H1 (cell line): ENCODE measurements around the gene AQP6. TPM values are rescaled to one million over a fixed set of nuclear protein-coding genes. Genes with fewer than 3 reads are reported as not detected.

ENCODE experiments used
- CTCF ChIA-PET: fragments of 300-600 bp; sonication (Branson Sonifier 250); formaldehyde crosslinking; loops from one replicate; lab custom pipeline; 2021; ENCODE audit not compliant: partially characterized antibody; lab: Charles Lee
- POLR2A ChIA-PET: fragments of 300-600 bp; sonication (Branson Sonifier 250); formaldehyde crosslinking; loops from one replicate; lab custom pipeline; 2021; ENCODE audit warnings: inconsistent platforms; ENCODE audit not compliant: partially characterized antibody; lab: Charles Lee
- DNase-seq, 2 experiments: peaks; one replicate each; pipeline versions ENCODE4 v3.0.0 to v3.0.0-alpha.2; 2010 to 2022; ENCODE audit warnings: low spot score in 2 of 2, low read depth in 1 of 2, mixed read lengths in 1 of 2
- FAIRE-seq: peaks from 2 replicates; lab custom pipeline; 2011; peaks lifted over from hg19 to GRCh38; lab: Jason Lieb, UNC
- H2AFZ ChIP-seq: 2 replicates; pipeline ENCODE4 v1.8.1; 2012; ENCODE audit warnings: low read length, inconsistent platforms
- H2AK5ac ChIP-seq: 2 replicates; pipeline ENCODE4 v1.6.1; 2013; ENCODE audit warnings: low read depth, low read length
- H2BK120ac ChIP-seq: replicated peaks from 2 replicates; pipeline ENCODE3; 2013; ENCODE audit warnings: low read depth, low read length, inconsistent platforms
- H2BK12ac ChIP-seq: 2 replicates; pipeline ENCODE4 v1.6.1; 2013; ENCODE audit warnings: low read depth, low read length
- H2BK15ac ChIP-seq: 2 replicates; pipeline ENCODE4 v1.6.1; 2013; ENCODE audit warnings: low read length
- H2BK20ac ChIP-seq: 2 replicates; pipeline ENCODE4 v1.6.1; 2013; ENCODE audit warnings: low read length
- H2BK5ac ChIP-seq: 2 replicates; pipeline ENCODE4 v1.6.1; 2013; ENCODE audit warnings: low read depth, low read length
- H3K14ac ChIP-seq: 2 replicates; pipeline ENCODE4 v1.6.1; 2013; ENCODE audit warnings: inconsistent platforms; ENCODE audit not compliant: insufficient read length
- H3K18ac ChIP-seq: 2 replicates; pipeline ENCODE4 v1.6.1; 2013; ENCODE audit warnings: low read length; ENCODE audit errors: extremely low read depth
- H3K23ac ChIP-seq: 2 replicates; pipeline ENCODE4 v1.6.1; 2013; ENCODE audit warnings: inconsistent platforms; ENCODE audit not compliant: insufficient read length
- H3K23me2 ChIP-seq: 2 replicates; pipeline ENCODE4 v1.6.1; 2013; ENCODE audit warnings: low read depth, low read length
- H3K27ac ChIP-seq: 2 replicates; pipeline ENCODE4 v1.6.1; 2011; ENCODE audit warnings: low read depth, low read length, inconsistent platforms
- H3K27me3 ChIP-seq, 4 experiments: replicated peaks in 1 of 4; 1 replicate in 1 of 4; 2 replicates in 3 of 4; pipeline versions ENCODE4 v1.6.1 to v1.8.1; 2011 to 2013; ENCODE audit warnings: low read length in 3 of 4, mild to moderate bottlenecking in 3 of 4, inconsistent platforms in 2 of 4, mixed read lengths in 2 of 4, moderate library complexity in 1 of 4; ENCODE audit not compliant: control insufficient read depth in 3 of 4, insufficient read depth in 3 of 4; ENCODE audit errors: extremely low read depth in 1 of 4
- H3K36me3 ChIP-seq, 4 experiments: 2 replicates each; pipeline versions ENCODE4 v1.6.1 to v1.8.1; 2011 to 2013; ENCODE audit warnings: mild to moderate bottlenecking in 4 of 4, low read length in 3 of 4, moderate library complexity in 2 of 4, control low read depth in 1 of 4, inconsistent platforms in 1 of 4; ENCODE audit not compliant: insufficient read depth in 4 of 4, control insufficient read depth in 2 of 4
- H3K4ac ChIP-seq: replicated peaks from 2 replicates; pipeline ENCODE3; 2013; ENCODE audit warnings: low read length, low read depth, mixed read lengths, inconsistent platforms; ENCODE audit not compliant: insufficient read length
- H3K4me1 ChIP-seq, 4 experiments: replicated peaks in 1 of 4; 1 replicate in 1 of 4; 2 replicates in 3 of 4; pipeline versions ENCODE4 v1.6.1 to v1.8.1; 2011 to 2013; ENCODE audit warnings: low read length in 3 of 4, inconsistent platforms in 2 of 4, mixed read lengths in 1 of 4; ENCODE audit not compliant: insufficient read depth in 4 of 4, control insufficient read depth in 3 of 4
- H3K4me2 ChIP-seq, 2 experiments: 2 replicates each; pipeline versions ENCODE4 v1.6.1 to v1.8.1; 2011 to 2013; ENCODE audit warnings: low read depth in 2 of 2, low read length in 2 of 2, control low read depth in 1 of 2, inconsistent platforms in 1 of 2, mild to moderate bottlenecking in 1 of 2; ENCODE audit not compliant: insufficient read depth in 1 of 2
- H3K4me3 ChIP-seq, 4 experiments: fragments of 200-600, 300-600 bp in 1 of 4; sonication (generic), shearing (Covaris generic), sonication (Bioruptor Twin) in 1 of 4; 2 replicates each; pipeline versions ENCODE4 v1.5.1 to v1.8.1; 2011 to 2016; ENCODE audit warnings: low read length in 4 of 4, low read depth in 3 of 4, control low read depth in 2 of 4, inconsistent platforms in 2 of 4, mild to moderate bottlenecking in 2 of 4, mixed read lengths in 1 of 4, moderate library complexity in 1 of 4; ENCODE audit not compliant: insufficient read depth in 2 of 4; ENCODE audit errors: extremely low read depth in 1 of 4
- H3K56ac ChIP-seq: replicated peaks from 2 replicates; pipeline ENCODE3; 2013; ENCODE audit warnings: low read depth, mild to moderate bottlenecking, mixed read lengths, low read length, inconsistent platforms; ENCODE audit not compliant: insufficient read length
- H3K79me1 ChIP-seq: 2 replicates; pipeline ENCODE4 v1.6.1; 2013; ENCODE audit warnings: low read depth, low read length, control low read depth
- H3K79me2 ChIP-seq, 2 experiments: 2 replicates each; pipeline versions ENCODE4 v1.6.1 to v1.8.1; 2012 to 2013; ENCODE audit warnings: low read length in 2 of 2, mild to moderate bottlenecking in 2 of 2, inconsistent platforms in 1 of 2; ENCODE audit not compliant: insufficient read depth in 2 of 2, control insufficient read depth in 1 of 2
- H3K9ac ChIP-seq, 4 experiments: replicated peaks in 1 of 4; 1 replicate in 1 of 4; 2 replicates in 3 of 4; pipeline versions ENCODE4 v1.6.1 to v1.8.1; 2011 to 2013; ENCODE audit warnings: low read depth in 3 of 4, low read length in 3 of 4, control low read depth in 2 of 4, mild to moderate bottlenecking in 2 of 4, moderate library complexity in 2 of 4, inconsistent platforms in 1 of 4; ENCODE audit errors: extremely low read depth in 1 of 4
- H3K9me3 ChIP-seq, 2 experiments: 2 replicates each; pipeline versions ENCODE4 v1.6.1 to v1.8.1; 2012 to 2013; ENCODE audit warnings: mild to moderate bottlenecking in 2 of 2, moderate library complexity in 2 of 2, control low read depth in 1 of 2, inconsistent platforms in 1 of 2, low read depth in 1 of 2, low read length in 1 of 2, mixed read lengths in 1 of 2; ENCODE audit not compliant: insufficient read depth in 2 of 2
- H4K20me1 ChIP-seq, 2 experiments: replicated peaks in 1 of 2; 2 replicates each; pipeline versions ENCODE3 to v1.8.1; 2011 to 2013; ENCODE audit warnings: inconsistent platforms in 2 of 2, low read length in 2 of 2, mild to moderate bottlenecking in 1 of 2; ENCODE audit not compliant: insufficient read depth in 2 of 2, control insufficient read depth in 1 of 2
- H4K5ac ChIP-seq: 2 replicates; pipeline ENCODE4 v1.6.1; 2013; ENCODE audit warnings: low read length, low read depth, mixed read lengths, inconsistent platforms; ENCODE audit not compliant: insufficient read length
- H4K8ac ChIP-seq: 2 replicates; pipeline ENCODE4 v1.8.0; 2013; ENCODE audit warnings: mild to moderate bottlenecking, moderate library complexity, low read length, inconsistent platforms; ENCODE audit not compliant: insufficient read depth; ENCODE audit errors: extremely low read depth
- H4K91ac ChIP-seq: replicated peaks from 2 replicates; pipeline ENCODE3; 2013; ENCODE audit warnings: low read length, mixed read lengths, inconsistent platforms; ENCODE audit not compliant: insufficient read length
- CHD2 ChIP-seq: IDR thresholded peaks from 2 replicates; pipeline ENCODE4 v1.6.1; 2012; ENCODE audit warnings: low read length, improper control_type of control experiment
- HDAC2 ChIP-seq, 2 experiments: fragments of 300-600 bp in 1 of 2; sonication (generic) in 1 of 2; IDR thresholded peaks; 2 replicates each; pipeline ENCODE4 v1.6.1; 2011 to 2012; ENCODE audit warnings: low read depth in 2 of 2, low read length in 2 of 2, mild to moderate bottlenecking in 2 of 2, moderate library complexity in 2 of 2, borderline replicate concordance in 1 of 2, inconsistent platforms in 1 of 2
- RBBP5 ChIP-seq: IDR thresholded peaks from 2 replicates; pipeline ENCODE4 v1.7.1; 2012; ENCODE audit warnings: low read depth, mild to moderate bottlenecking, inconsistent platforms, low read length, moderate library complexity, borderline replicate concordance
- SIN3A ChIP-seq, 2 experiments: IDR thresholded peaks in 1 of 2; conservative IDR thresholded peaks in 1 of 2; 2 replicates each; pipeline ENCODE4 v1.6.1; 2011 to 2012; ENCODE audit warnings: low read length in 2 of 2, improper control_type of control experiment in 1 of 2, low read depth in 1 of 2, mild to moderate bottlenecking in 1 of 2
- TAF1 ChIP-seq: IDR thresholded peaks from 2 replicates; pipeline ENCODE4 v1.6.1; 2011; ENCODE audit warnings: mild to moderate bottlenecking, low read depth, low read length
- TCF12 ChIP-seq: IDR thresholded peaks from 2 replicates; pipeline ENCODE4 v1.6.1; 2011; ENCODE audit warnings: low read depth, mild to moderate bottlenecking, low read length
- TEAD4 ChIP-seq: IDR thresholded peaks from 2 replicates; pipeline ENCODE4 v1.6.1; 2012; ENCODE audit warnings: low read depth, low read length, inconsistent platforms, mixed read lengths
- WGBS, 2 experiments: shearing (Covaris generic) in 1 of 2; methylation state at CpG; one replicate each; pipeline versions ENCODE4 v1.1.6 to v1.1.7; 2013 to 2015; ENCODE audit warnings: low lambda C conversion rate in 2 of 2, mixed read lengths in 2 of 2, inconsistent platforms in 1 of 2, low coverage in 1 of 2, missing lambda C conversion rate in 1 of 2; ENCODE audit not compliant: insufficient replicate concordance in 2 of 2, insufficient coverage in 1 of 2, insufficient read length in 1 of 2; ENCODE audit errors: extremely low coverage in 1 of 2, missing lambda C conversion rate in 1 of 2; 5-methylcytosine and 5-hydroxymethylcytosine counted together
- polyA plus RNA-seq, 7 experiments: library from polyadenylated mRNA; depleted of rRNA in 3 of 7; stranded (reverse) in 5 of 7; unstranded in 2 of 7; fragments of >200 nt in 5 of 7; fragments of 200-250 nt in 2 of 7; gene quantifications; 1 replicate in 5 of 7; 2 replicates in 1 of 7; 4 replicates in 1 of 7; pipeline versions ENCODE4 v1.2.1 to v1.2.3, GENCODE V29; 2011 to 2013; ENCODE audit warnings: missing spikeins in 2 of 7, mixed read lengths in 2 of 7
- total RNA-seq: library from RNA; stranded (reverse); fragmentation: NEBNext Ultra II Directional; extraction: Animal tissue kit (Norgen Biotek cat#: 25700); gene quantifications from 2 replicates; pipeline ENCODE4 v1.2.1, GENCODE V29; 2021
- TF ChIP-seq, protein P1 (sequence below): IDR thresholded peaks from 2 replicates; pipeline ENCODE4 v1.6.1; 2012; ENCODE audit warnings: inconsistent platforms
- TF ChIP-seq, protein P2 (sequence below): IDR thresholded peaks from 2 replicates; pipeline ENCODE4 v1.6.1; 2011; ENCODE audit warnings: low read length, improper control_type of control experiment

Gene AQP6
- total and polyA plus RNA-seq, 2 of the 8 experiments (the other 6 are each of a cell fraction or from before 2014, with no cell fraction given) = 0.03 to 0.17 TPM

DNA sequence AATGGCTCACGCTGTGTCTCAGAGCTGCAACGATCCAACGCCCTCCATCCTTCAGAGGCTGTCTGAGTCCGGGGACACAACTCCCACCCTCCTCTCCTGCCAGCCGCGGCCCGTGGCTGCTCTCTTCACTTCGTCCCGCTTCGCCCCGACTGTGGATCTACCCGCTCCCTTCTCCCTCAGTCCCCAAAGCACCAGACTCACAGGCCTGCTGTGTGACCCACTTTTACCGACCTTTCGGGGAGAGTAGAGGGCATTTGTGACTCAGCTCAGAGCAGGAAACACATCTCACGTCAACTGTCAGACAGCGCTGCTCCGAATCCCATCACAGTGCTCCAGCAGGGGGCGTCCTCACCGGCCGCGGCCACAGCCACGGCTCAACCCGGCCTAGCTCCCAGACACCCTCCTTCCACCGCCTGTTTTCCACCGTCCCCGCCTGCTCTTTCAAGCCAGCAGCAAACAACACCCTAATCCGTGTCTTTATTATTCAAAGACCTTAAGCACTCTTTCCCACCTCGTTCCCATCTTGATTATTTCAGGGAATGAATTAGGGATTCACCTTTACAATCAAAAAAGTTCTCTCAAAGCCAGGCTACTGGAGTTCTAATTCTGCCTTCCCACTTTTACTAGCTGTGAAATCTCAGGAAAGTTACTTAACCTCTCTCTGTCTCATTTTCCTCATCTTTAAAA lies 27.2 kb upstream of the AQP6 start:
- H3K4ac ChIP-seq = no peak overlapping the region
- peak overlapping the region; percentile 55; the same call in 1 of the 2 replicates for H2BK20ac ChIP-seq
- no peak overlapping the region for H2BK120ac ChIP-seq
- H2BK12ac ChIP-seq = no peak overlapping the region; the same call in 1 of the 2 replicates
- H3K9ac ChIP-seq = no peak overlapping the region
- peak overlapping the region; percentile 13 to 66 for H3K4me2 ChIP-seq
- H3K23me2 ChIP-seq = no peaks in the 10 kb centered on the region; the same call in 1 of the 2 replicates
- ChIA-PET CTCF (interaction anchor here (0.7 to 7.6 kb wide), 43 partner anchors 10 to 188 kb away, joined by 3 to 104 read pairs (median 4); partner anchors contain the start of genes AQP5 and AQP6), POLR2A (interaction anchor here (0.9 to 1.7 kb wide), 12 partner anchors 8 to 204 kb away, joined by 3 to 6 read pairs (median 4); partner anchors contain the start of genes AQP5 and TMBIM6)
- no peak overlapping the region for H2AK5ac ChIP-seq
- peaks cover 0 to 3% (median 0%) of the 10 kb centered on the region in 4 experiments; a peak in 1 of 7 replicates for H3K27me3 ChIP-seq
- peak overlapping the region in 2 of 4 experiments; percentile 16 to 44; a peak in 4 of 8 replicates for H3K4me3 ChIP-seq
- no peaks in the 10 kb centered on the region for H3K79me2 ChIP-seq
- peaks cover 0 to 1% of the 10 kb centered on the region in 2 experiments for H4K20me1 ChIP-seq
- 16% methylated on average over 27 of the region's 28 CpGs; no CpG with 5 or more reads in 1 of the 2 experiments for WGBS, 2 experiments
- H3K9me3 ChIP-seq = no peaks in the 10 kb centered on the region
- H2BK5ac ChIP-seq = no peak overlapping the region; the same call in 1 of the 2 replicates
- DNase-seq (peak; percentile 77 to 97), FAIRE-seq (peak; percentile 90)
- H2AFZ ChIP-seq = peak overlapping the region; percentile 63
- no peaks in the 10 kb centered on the region for H3K79me1 ChIP-seq
- H4K91ac ChIP-seq = no peak overlapping the region
- no peak overlapping the region for H3K27ac ChIP-seq
- H3K56ac ChIP-seq = no peak overlapping the region
- peak overlapping the region; percentile 55; the same call in 1 of the 2 replicates for H3K18ac ChIP-seq
- no peak overlapping the region; the same call in 1 of the 2 replicates for H4K8ac ChIP-seq
- H3K4me1 ChIP-seq = peaks cover 3 to 17% (median 4%) of the 10 kb centered on the region in 4 experiments; a peak in 6 of 7 replicates
- H2BK15ac ChIP-seq = no peak overlapping the region
- H4K5ac ChIP-seq = no peak overlapping the region
- no peaks in the 10 kb centered on the region for H3K36me3 ChIP-seq
- no peak overlapping the region for H3K14ac ChIP-seq
- no peak overlapping the region for H3K23ac ChIP-seq
- no peak for TF ChIP-seq CHD2
- peak; percentile 87 to 94; a peak in 3 of 4 replicates for TF ChIP-seq SIN3A (conservative IDR thresholded peaks at IDR 0.05 in 1 of 2, IDR thresholded peaks at IDR 0.05 in 1 of 2; ENCODE audit: low read depth in 1 of 2, low read length in 2 of 2)
- TF ChIP-seq TCF12 = no peak
- TF ChIP-seq RBBP5 = no peak
- TF ChIP-seq, protein P1, sequence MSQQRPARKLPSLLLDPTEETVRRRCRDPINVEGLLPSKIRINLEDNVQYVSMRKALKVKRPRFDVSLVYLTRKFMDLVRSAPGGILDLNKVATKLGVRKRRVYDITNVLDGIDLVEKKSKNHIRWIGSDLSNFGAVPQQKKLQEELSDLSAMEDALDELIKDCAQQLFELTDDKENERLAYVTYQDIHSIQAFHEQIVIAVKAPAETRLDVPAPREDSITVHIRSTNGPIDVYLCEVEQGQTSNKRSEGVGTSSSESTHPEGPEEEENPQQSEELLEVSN = peak; percentile 65; the same call in 1 of the 2 replicates
- TF ChIP-seq TEAD4 = no peak
- TF ChIP-seq, protein P2, sequence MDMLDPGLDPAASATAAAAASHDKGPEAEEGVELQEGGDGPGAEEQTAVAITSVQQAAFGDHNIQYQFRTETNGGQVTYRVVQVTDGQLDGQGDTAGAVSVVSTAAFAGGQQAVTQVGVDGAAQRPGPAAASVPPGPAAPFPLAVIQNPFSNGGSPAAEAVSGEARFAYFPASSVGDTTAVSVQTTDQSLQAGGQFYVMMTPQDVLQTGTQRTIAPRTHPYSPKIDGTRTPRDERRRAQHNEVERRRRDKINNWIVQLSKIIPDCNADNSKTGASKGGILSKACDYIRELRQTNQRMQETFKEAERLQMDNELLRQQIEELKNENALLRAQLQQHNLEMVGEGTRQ = no peak
- TF ChIP-seq HDAC2 (IDR thresholded peaks at IDR 0.05; ENCODE audit: borderline replicate concordance in 1 of 2, low read depth in 2 of 2, low read length in 2 of 2) = 0 out of 4 replicates have a peak, but pooled peaks have one; percentile 24 to 34
- TF ChIP-seq TAF1 = no peak
